Fibroblast of mammary gland (primary cell): ENCODE data around the gene WDR19.
"Not testable (repeated sequence)": the region's sequence is repeated elsewhere in the genome, so short reads cannot be mapped to it uniquely, and the experiment has no call there.

Experiments
- DNase-seq: peaks from one replicate; pipeline ENCODE4 v3.0.0-alpha.2; 2010; ENCODE audit warnings: low read depth
- H3K4me3 ChIP-seq: 2 replicates; pipeline ENCODE4 v1.5.1; 2011; ENCODE audit warnings: low read depth, mild to moderate bottlenecking, low read length, moderate library complexity; ENCODE audit not compliant: control insufficient read depth
- CTCF ChIP-seq: conservative IDR thresholded peaks from 2 replicates; pipeline ENCODE4 v1.5.1; 2011; ENCODE audit warnings: low read depth, low read length, inconsistent platforms; ENCODE audit not compliant: control insufficient read depth, insufficient read depth

WDR19 gene

GRCh38 chr4:39181905-39182638, at the start of gene WDR19:
WDR19 (plus strand) TSS chr4:39182529; CDS start chr4:39182558, 29 bp downstream.
- peak within 1 kb of the TSS; percentile 98 for H3K4me3 ChIP-seq
- peak; percentile 99 for DNase-seq
- peak; percentile 47 for TF ChIP-seq CTCF

- DNase-seq: no peak
- no peak for TF ChIP-seq CTCF
- no peak overlapping the region for H3K4me3 ChIP-seq
Measured at GRCh38 chr4:39133623-39134022, 48.7 kb upstream of the WDR19 start.

GRCh38 chr4:39134683-39135306, 47.5 kb upstream of the WDR19 start:
- no peak for DNase-seq
- no peak for TF ChIP-seq CTCF
- no peak overlapping the region for H3K4me3 ChIP-seq

GRCh38 chr4:39138227-39138626, 44.1 kb upstream of the WDR19 start:
- not testable (repeated sequence) for DNase-seq

GRCh38 chr4:39146211-39146610, 36.1 kb upstream of the WDR19 start:
- peak; percentile 11 for DNase-seq
- no peak for TF ChIP-seq CTCF
- no peak overlapping the region for H3K4me3 ChIP-seq

More at GRCh38 chr4:39138227-39138626, 44.1 kb upstream of the WDR19 start:
- not testable (repeated sequence) for H3K4me3 ChIP-seq

- no peak for TF ChIP-seq CTCF
- no peak for DNase-seq
- H3K4me3 ChIP-seq: no peak overlapping the region
Measured at GRCh38 chr4:39154009-39154408, 28.3 kb upstream of the WDR19 start.

- H3K4me3 ChIP-seq: no peak overlapping the region
- DNase-seq: no peak
- TF ChIP-seq CTCF: no peak
Measured at GRCh38 chr4:39157520-39157919, 24.8 kb upstream of the WDR19 start.
